HCEC 1CT (cell line): ENCODE results near the gene ADAMTSL3.
"Not testable (repeated sequence)": the region's sequence is repeated elsewhere in the genome, so short reads cannot be mapped to it uniquely, and the experiment has no call there.

Source experiments
- DNase-seq: peaks from one replicate; pipeline ENCODE4 v3.0.0-alpha.2; 2017

Gene ADAMTSL3

DNA sequence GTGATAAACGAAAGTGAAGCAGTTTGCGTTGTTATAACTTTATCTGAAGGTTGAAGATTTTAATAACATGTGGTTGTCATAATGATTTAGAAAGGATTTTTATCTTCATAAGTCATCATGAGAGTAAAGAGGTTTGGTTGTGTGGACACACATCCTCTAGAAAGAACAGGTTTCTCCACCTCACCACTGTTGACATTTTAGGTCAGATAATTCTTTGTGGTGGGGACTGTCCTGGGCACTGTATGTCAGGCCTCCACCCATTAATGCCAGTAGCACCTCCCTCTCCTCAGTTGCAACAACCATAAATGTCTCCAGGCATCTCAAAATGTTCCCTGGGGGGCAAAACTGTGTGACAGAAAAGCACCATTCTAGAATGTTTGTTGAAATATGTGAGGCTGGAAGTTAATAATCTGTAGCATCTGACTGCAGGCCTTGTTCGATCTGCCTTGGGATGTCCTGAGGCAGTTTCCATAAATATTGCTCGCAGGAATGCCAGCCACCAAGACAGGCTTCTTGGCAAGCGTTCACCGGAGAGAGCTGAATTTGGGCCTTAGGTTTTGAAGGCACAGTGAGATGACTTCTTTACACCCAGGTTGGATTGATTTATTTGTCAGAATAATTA, 100.1 kb downstream of the ADAMTSL3 start:
- no peak for DNase-seq

DNA sequence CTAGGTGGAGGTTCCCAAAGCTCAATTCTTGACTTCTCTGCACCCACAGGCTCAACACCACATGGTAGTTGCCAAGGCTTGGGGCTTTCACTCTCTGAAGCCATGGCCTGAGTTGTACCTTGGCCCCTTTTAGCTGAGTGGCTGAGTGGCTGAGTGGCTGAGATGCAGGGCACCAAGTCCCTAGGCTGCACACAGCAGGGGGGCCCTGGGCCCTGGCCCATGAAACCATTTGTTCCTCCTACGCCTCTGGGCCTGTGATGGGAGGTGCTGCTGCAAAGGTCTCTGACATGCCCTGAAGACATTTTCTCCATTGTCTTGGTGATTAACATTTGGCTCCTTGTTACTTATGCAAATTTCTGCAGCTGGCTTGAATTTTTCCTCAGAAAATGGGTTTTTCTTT, 103.4 kb downstream of the ADAMTSL3 start:
- not testable (repeated sequence) for DNase-seq

DNA sequence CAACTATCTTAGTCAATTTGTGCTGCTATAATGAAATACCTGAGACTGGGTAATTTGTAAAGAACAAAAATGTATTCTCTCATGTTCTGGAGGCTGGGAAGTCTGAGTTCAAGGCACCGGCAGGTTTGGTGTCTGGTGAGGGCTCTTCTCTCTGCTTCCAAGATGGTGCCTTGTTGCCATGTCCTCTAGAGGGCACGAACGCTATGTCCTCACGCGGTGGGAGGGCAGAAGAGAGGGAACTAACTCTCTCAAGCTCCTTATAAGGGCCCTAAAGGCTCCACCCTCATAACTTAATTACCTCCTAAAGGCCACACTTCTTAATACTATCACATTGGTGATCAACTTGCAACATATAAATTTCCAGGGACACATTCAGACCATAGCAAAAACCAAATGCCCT, 108.4 kb downstream of the ADAMTSL3 start:
- DNase-seq, result no peak

DNA sequence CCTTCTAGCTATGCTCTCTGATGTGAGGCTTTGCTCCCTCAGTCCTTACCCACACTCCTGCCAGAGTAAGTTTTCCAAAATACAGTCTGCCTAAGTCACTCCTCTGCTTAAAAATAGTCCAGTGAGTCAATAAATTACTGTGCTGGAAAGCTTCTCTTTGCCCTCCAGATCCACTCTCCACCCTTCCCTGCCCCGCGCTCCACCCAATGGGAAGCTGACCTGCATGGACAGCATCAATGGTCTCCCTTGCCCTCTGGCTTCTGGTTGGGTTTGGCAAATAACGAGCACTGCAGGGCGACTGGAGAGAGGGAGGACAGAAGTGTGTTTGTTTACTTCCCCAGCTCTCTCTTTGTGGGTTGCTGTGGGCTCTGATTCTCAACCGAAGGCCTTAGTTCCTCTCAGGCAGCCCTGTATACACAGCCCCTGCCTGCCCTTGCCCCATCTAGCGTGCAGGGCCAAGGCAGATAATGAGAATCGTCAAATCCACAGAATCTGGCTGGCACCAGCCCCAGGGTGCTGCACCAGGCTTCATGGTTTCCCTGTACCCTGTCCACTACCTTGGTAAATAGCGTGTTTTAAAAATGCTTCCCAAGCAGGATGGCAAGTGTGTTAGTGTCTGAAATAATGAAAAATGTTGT, 110.4 kb downstream of the ADAMTSL3 start:
- DNase-seq, result no peak

DNA sequence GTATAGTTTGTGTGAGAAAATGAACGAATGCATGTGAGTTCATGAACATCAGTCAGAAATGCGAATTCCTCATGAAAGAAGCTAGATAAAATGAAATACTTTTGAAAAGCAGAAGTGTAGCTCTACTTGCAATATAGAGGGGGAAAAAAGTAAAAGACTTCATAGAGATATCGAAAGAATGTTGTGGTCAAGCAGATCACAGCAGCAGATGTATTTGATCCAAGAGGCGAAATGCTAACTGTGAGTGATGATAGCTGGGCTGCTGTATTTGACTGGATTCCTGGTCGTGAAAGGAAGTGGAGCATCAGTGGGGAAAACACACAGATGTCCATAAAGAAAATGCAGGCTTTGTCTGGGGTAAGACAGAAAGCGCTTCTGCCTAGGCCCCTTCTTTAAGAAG, 112.4 kb downstream of the ADAMTSL3 start:
- DNase-seq, result no peak

DNA sequence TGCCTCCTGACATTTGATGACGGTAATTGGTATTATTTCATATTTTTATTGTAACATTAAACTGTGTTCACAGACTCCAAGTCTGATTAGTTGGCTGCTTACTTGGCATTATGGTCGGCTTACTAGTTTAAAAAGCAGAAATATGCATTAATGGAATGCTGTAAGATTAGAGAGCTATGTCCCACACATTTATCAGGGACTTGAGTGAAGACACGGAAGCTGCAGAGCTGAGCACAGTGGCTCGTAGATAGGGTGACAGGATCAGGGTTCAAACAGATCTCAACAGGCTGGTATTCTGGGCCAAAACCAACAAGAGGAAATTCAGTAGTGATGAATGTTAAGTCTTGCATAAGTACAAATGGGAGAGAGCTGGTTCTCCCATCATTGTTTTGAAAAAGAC, 113.8 kb downstream of the ADAMTSL3 start:
- DNase-seq, result no peak

DNA sequence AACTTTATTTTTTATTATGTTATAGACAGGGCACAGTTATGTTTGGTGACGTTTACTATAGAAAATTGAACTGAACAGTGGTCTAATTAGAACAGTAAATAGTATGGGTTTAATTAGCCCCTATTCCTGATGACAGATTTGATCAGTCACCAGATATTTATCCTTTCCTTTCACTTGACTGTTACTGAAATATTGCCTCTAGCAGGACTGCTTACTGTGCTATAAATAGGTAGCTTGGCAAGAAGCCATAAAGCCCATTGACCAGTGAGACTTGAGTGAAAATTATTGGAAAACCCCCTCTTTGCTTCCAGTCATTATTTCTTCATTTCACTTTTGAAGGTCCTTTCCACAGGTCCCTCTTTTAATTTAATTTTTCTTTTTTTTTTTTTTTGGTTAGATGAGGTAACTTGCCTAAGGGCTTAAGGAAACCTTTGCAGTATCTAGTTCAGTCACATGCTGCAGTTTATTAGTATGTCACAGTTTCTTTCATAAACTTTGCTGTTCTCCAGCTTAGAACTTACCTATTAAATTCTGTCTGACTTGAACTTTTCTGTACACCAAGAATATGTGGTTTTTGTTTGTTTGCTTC, 115.6 kb downstream of the ADAMTSL3 start:
- DNase-seq, result no peak

DNA sequence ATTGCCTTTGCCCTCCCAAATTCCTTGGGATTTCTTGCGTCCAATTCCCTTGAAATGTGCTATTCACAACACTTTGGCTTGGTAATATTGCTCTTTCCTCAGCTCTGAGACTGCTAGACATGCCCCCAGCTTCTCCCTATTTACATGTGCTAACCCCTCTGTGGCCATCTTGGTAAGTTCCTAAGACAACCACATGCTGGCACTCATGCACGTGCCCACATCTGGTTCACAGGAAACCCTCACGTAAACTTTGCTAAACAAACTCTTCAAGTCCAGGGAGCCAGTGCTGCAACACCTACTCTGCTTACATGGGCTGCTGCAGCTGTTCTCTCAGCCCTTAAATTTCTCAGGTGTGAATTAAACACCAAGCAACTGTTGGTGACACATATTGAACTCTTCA, 121.8 kb downstream of the ADAMTSL3 start:
- no peak for DNase-seq

DNA sequence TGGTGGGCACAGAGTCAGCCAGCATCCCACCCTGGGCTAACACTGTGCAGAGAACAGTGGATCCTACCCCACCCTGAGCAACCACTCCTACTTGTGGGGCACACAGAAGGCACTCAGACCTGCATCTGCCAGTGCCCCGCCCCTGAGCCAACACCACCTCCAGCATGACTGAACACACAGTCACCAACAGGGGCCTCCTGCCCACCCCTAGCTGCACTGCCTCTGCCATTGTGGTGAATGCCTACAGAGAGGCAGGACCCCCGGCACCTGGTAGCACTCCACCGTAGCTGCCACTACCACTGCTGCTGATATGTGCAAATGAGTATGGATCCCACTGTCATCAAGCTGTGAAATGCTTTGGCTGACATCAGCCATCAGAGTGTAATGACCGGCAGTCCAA, 123.1 kb downstream of the ADAMTSL3 start:
- DNase-seq, result no peak

DNA sequence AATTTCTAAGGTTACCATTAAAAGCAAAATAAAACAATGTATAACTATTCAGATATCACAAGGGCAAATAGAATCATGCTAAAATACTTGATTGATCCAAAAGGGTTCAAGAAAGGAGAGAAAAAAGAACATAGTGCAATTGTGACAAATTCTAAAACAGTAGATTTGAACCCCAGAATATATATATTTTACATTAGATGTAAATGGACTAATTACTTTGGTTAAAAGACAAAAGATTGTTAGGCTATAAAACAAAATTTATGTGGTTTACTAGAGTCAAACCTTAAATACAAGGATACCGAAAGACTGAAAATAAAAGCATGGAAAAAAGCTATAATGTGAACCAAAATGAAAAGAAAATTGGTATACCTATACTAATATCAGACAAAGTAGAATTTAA, 129.3 kb downstream of the ADAMTSL3 start:
- no peak for DNase-seq

DNA sequence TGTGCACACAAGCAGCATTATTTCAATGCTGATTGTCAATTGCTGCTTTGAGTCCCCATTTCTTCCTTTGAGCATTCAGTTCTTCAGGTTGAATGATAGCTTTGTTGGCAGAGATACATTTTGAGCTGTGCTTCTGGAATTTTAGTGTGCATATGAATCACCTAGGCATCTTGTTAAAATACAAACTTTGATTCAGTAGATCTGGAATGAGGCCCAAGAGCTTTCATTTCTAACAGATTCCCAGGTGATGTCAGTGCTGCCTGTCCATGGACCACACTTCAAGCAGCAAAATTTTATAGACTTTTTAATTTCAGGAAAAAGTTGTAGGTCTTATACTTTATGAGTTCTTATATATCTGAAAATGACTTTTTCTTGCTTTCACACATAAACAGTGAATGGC, 131.1 kb downstream of the ADAMTSL3 start:
- DNase-seq, result peak; percentile 41

DNA sequence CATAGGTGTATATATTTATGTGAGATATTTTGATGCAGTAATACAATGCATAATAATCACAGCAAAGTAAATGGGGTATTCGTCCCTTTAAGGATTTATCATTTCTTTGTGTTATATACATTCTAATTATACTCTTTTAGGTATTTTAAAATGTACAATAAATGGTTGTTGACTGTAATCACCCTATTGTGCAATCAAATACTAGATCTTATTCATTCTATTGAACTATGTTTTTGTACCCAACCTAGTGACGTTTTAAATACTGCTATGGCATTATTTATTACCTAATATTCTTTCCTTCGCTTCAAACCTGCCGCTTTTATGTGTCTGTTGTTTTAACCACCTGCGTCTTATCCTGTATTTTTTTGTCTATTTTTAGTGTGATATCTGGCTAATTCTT, 132.4 kb downstream of the ADAMTSL3 start:
- no peak for DNase-seq

DNA sequence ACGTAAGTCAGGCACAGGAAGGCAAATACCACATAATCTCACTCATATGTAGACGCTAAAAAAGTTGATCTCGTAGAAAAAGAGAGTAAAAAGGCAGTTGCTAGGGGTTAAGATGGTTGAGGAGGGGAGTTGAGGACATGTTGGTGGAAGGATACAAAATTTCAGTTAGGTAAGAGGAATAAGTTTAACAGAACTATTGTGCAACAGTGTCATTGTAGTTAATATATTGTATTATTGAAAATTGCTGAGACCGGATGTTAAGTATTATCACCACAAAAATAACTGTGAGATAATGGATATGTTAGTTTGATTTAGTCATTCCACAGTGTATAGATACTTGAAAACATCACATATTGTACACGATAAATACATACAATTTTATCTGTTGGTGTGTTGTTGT, 139.1 kb downstream of the ADAMTSL3 start:
- DNase-seq, result no peak

DNA sequence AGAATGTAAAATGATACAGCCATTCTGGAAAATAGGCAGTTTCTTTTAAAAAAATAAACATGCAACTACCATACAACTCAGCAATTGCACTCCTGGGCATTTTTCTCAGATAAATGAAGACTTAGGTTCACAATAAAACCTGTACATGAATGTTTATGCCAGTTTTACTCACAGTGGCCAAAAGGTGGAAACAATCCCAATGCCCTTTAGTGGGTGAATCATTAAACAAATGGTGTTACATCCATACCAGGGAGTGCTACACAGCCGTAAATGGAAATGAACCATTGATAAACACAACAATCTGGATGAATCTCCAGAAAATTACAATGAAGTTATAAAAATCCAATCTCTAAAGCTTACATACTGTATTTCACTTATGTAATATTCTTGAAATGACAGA, 140.3 kb downstream of the ADAMTSL3 start:
- no peak for DNase-seq

DNA sequence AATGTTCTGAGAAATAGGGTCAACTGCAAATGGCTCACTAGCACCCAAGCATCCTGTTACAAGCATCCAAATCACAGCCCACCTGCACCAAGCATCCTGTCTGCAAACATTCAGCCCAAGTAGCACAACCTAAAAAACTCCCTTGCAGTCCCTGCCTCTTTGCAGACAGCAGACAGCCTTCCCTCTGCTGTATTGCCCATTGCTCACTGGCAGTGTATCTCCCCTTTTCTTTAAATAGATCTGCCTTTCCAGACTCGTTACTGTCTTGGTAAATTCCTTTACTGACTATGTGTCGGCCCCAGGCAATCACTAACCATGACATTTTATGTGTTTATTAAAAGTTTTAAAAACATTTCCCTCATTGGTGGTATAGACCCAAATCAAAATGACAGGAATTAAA, 155.4 kb downstream of the ADAMTSL3 start:
- no peak for DNase-seq

DNA sequence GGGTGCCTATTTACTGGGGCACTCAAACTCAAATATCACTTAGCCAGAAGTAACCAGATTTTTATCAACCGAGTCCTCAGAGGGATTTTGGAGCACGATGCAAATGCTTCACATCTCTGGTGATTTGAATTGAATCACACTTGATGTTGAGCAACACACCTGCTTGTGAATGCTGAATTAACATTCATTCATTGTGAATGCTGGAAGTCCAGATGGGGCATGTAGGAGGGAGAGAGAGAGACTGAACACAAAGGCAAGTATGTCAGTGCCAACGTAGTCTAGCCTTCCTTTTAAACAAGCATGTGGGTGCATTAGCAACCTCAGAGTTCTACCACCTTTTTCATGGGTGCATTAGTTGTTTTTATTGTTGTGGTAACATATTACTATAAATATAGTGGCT, 156.2 kb downstream of the ADAMTSL3 start:
- DNase-seq, result no peak

DNA sequence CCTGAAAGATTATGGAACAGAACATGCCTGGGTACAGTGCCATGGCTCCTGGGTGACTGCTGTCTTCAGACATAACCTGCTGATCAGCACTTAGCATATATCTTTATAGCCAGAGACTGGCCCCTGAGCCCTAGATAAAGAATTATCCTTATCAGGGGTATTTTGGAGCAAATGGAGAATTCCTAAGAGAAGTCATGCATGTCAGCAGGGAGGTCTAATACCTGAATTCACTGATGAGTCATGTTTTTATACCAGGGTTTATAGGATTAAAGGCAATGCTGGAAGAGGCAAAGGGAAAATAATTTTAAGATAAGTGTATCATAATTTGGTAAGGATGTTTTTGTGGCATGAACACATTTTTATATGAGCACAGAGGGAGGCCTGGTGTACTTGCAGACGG, 159.8 kb downstream of the ADAMTSL3 start:
- DNase-seq, result no peak

DNA sequence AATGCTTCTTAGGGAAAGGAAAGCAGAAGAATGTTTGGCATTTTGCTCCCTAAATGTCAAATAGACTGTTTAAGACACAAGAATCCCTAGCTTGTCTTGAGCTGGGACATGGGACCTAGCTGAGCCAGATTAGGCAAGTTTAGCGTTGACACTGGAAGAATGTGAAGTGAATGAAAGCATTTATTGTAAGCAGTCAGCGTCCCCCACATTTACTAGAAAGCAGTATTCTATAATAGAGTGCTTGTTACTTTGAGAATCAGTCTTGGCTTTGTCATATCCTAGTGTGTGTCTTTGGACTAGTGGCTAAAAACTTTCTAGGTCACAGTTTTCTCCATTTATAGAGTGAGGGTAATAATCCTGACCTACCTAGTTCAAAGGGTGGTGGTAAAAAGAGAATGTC, 161.6 kb downstream of the ADAMTSL3 start:
- no peak for DNase-seq

DNA sequence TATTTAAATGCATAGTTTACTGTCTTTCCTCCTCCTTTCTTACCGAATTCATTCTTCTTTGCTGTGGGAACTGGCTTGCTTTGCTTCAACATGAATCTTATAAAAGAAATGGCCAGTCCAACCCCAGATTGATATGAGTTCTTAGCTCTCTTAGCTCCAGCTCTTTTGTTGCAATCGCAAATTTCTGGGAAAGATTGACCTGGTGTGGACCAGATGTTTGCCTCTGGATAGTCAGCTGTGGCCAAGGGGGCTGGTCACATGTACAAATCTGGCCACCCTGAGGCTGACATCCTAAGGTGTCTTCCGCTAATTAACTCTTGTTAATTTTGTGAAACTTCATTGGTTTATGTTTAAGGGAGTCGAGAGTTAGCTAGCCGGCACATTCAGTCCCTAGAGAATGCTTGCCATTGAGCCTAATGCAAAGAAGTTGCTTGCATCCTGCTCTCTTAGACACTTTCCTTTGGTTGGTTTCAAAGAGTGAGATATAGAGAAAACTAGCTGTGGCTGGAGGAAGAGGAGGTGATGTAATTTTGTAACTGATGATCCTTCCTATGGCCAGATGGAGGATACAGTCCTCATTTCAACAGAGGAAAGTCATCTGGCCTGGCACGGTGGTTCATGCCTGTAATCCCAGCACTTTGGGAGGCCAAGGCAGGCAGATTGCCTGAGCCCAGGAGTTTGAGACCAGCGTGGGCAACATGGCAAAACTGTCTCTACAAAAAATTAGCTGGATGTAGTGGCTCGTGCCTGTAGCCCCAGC, 162.4 kb downstream of the ADAMTSL3 start:
- no peak for DNase-seq

DNA sequence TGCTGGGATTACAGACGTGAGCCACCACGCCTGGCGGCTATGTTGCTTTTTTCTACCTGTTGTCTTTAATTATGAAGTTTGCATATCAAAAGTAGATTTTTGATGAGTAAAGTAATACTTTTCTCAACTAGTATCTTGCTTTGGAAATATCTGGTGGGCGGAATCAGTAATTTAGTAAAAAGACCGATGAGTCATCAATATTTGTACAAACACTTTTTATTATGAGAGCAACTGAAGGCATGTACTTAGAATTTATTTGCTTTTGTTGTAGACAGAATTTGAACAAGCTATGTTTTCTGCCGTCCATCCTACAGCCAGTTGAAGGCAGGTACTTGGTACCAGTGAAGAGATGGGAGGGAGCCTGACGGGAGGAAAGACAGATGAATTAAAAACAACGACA, 164.7 kb downstream of the ADAMTSL3 start:
- no peak for DNase-seq

DNA sequence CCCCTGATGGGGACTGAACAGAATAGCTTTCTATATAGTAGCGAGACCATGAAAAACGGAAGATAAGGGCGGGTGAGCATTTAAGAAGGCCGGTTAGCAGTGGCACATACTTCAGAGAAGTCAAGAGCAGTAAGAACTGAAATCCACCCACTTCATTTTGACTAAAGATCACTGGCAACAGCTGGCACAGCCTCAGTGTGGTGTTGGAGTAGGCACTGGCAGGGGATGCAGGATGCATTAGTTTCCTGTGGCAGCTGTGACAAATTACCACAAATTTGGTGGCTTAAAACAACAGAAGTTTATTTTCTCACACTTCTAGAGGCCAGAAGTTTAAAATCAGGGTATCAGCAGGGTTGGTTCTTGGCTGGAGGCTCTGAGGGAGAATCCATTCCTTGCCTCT, 176.5 kb downstream of the ADAMTSL3 start:
- DNase-seq, result no peak

DNA sequence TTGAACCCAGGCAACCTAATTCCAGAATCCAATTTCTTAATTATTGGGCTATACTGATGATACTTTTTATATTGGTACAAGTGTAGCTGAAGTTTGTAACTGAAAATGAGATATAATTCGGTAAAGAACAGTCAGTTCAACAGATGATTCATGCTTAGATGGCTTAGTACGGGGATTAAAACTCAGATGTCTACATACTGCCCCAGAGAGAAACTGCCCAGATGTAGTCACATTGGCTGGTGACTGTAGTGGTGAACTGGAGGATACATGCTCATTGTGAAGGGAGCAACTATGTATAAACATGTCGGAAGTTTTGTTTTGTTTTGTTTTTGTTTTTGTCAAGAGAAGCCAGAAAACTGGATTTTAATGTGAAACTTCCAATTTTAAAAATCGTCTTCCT, 179.6 kb downstream of the ADAMTSL3 start:
- DNase-seq, result peak; percentile 70

DNA sequence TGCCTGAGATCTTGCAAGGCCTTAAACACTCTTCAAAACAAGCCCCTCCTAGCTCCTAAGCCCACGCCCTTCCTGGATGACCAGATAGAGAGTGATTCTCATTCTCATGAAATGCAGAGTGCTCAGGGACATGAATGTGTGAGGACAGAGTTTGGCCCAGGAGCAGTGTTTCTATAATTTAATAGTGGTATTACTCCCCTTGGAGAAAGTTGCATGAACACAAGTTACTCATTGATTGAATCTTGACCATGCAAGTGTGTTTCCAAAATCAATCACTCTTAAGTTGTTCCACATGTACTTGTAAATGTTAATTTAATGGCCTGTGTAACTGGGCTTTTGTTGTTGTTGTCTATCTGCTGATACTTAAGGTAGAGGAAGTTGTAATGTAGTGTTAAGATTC, 181.6 kb downstream of the ADAMTSL3 start:
- DNase-seq, result no peak

DNA sequence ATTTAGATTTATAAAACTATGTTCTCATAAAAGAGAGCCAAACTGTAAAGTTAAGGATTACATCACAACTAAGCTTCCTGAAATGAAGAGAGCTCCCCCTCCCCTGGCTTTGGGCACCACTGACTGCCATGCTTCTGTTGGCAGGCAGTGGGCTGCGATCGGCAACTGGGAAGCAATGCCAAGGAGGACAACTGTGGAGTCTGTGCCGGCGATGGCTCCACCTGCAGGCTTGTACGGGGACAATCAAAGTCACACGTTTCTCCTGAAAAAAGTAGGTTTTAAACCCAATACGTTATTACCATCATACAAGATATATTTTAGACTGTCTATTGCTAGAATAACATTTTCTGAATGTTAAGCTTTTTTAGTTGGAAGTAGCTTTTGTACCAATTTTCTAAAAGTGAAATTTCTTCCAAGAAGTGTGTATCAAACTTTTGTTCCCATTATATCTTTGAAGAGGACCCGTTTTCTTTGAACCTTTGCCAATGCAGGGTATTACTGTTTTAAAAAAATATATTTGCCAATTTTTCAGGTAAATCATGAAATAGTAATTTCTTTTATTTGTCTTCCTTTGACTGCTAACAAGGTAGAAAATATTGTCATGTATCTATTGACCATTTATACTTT, 184.1 kb downstream of the ADAMTSL3 start:
- DNase-seq, result no peak
